NCI-H524 treated with DMSO at 0.1 percent for 48 hours (cell line): Measurements from ENCODE around the gene LAMC2.
"Not testable (repeated sequence)": the region's sequence is repeated elsewhere in the genome, so short reads cannot be mapped to it uniquely, and the experiment has no call there.

Experiments used
- DNase-seq: peaks from one replicate; lab custom pipeline; 2025; lab: John Stamatoyannopoulos, UW

The LAMC2 gene

GRCh38 chr1:183185941-183186490, at the start of gene LAMC2:
TSS of gene LAMC2 (plus strand) at chr1:183186264. CDS start at chr1:183186353, 89 bp downstream.
- no peak for DNase-seq

GRCh38 chr1:183137782-183138181, 48.3 kb upstream of the LAMC2 start:
- DNase-seq = no peak

- DNase-seq = no peak
These were observed 47.8 kb upstream of the LAMC2 start for GRCh38 chr1:183138301-183138700.

GRCh38 chr1:183139281-183139942, 46.7 kb upstream of the LAMC2 start:
- DNase-seq = no peak

GRCh38 chr1:183140633-183141032, 45.4 kb upstream of the LAMC2 start:
- DNase-seq = no peak

- DNase-seq = no peak
These were observed 43.9 kb upstream of the LAMC2 start for GRCh38 chr1:183142171-183142570.

- no peak for DNase-seq
These were observed 42.3 kb upstream of the LAMC2 start for GRCh38 chr1:183143576-183144315.

GRCh38 chr1:183144752-183145151, 41.3 kb upstream of the LAMC2 start:
- no peak for DNase-seq

- no peak for DNase-seq
These were observed 38.3 kb upstream of the LAMC2 start for GRCh38 chr1:183147735-183148134.

- no peak for DNase-seq
These were observed 37.5 kb upstream of the LAMC2 start for GRCh38 chr1:183148599-183148998.

GRCh38 chr1:183149273-183149672, 36.8 kb upstream of the LAMC2 start:
- no peak for DNase-seq

GRCh38 chr1:183150032-183150431, 36.0 kb upstream of the LAMC2 start:
- DNase-seq = not testable (repeated sequence)

GRCh38 chr1:183150445-183150844, 35.6 kb upstream of the LAMC2 start:
- DNase-seq = no peak

- no peak for DNase-seq
These were observed 33.9 kb upstream of the LAMC2 start for GRCh38 chr1:183152180-183152579.

- no peak for DNase-seq
These were observed 30.1 kb upstream of the LAMC2 start for GRCh38 chr1:183155939-183156338.

GRCh38 chr1:183159960-183160359, 26.1 kb upstream of the LAMC2 start:
- DNase-seq = no peak

- no peak for DNase-seq
These were observed 24.7 kb upstream of the LAMC2 start for GRCh38 chr1:183161391-183161790.

GRCh38 chr1:183163316-183163715, 22.7 kb upstream of the LAMC2 start:
- DNase-seq = no peak

- DNase-seq = no peak
These were observed 21.7 kb upstream of the LAMC2 start for GRCh38 chr1:183164340-183164739.

GRCh38 chr1:183164963-183165362, 21.1 kb upstream of the LAMC2 start:
- DNase-seq = no peak

GRCh38 chr1:183165456-183165855, 20.6 kb upstream of the LAMC2 start:
- DNase-seq = no peak

GRCh38 chr1:183166454-183166853, 19.6 kb upstream of the LAMC2 start:
- DNase-seq = no peak

- DNase-seq = no peak
These were observed 18.4 kb upstream of the LAMC2 start for GRCh38 chr1:183167676-183168075.
